ENCODE data around the gene C11orf98. TPM values are rescaled to one million over a fixed set of nuclear protein-coding genes. Genes with fewer than 3 reads are reported as not detected.

C11orf98 gene
- total RNA-seq, 1 experiment from 2014 or later = 141 TPM

DNA sequence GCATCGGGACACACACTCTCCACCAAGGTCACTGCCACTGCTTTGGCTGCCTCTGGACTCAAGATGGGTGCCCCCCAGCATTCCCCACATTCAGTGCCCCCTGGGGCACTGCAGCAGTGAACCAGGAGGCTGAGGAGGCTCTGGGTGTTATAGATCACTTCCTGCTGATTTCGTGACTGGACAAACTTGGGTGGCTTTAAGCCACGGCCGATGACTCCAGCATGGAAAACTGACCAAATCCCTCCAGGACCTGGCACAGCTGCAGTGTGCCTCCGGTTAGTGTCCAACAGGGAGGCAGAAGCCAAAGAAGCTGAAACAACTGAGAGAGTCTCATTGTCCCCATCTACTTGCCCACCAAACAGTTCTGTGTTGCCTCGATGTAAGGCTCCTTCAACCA lies 17.4 kb downstream of the C11orf98 start:
- no peaks in the 10 kb centered on the region for H3K9me3 ChIP-seq (ENCODE audit: low read depth, low read length, poor library complexity, severe bottlenecking)
- no peak for DNase-seq (ENCODE audit: low spot score)
- POLR2A ChIA-PET (ENCODE audit: low non-redundant PET) = interaction anchor here (0.8 kb wide), 1 partner anchor 17 kb away, joined by 3 read pairs; the partner anchor contains the start of gene C11orf98
- CTCF ChIA-PET = no interaction called here
- intact Hi-C loops (cut with micrococcal nuclease; ENCODE audit: unreplicated experiment) = no loop called here
- peaks cover 19% of the 10 kb centered on the region for H3K4me1 ChIP-seq (ENCODE audit: insufficient read depth, low read length, poor library complexity, severe bottlenecking)
- BruUV-seq (replicated peaks) = no TSS peak
- no peaks in the 10 kb centered on the region for H3K27me3 ChIP-seq (replicated peaks; ENCODE audit: insufficient read depth, low read depth, low read length, poor library complexity)
- peaks cover 45% of the 10 kb centered on the region for H3K36me3 ChIP-seq (ENCODE audit: insufficient read depth, low read length, poor library complexity, severe bottlenecking)
- TF ChIP-seq, protein P1, sequence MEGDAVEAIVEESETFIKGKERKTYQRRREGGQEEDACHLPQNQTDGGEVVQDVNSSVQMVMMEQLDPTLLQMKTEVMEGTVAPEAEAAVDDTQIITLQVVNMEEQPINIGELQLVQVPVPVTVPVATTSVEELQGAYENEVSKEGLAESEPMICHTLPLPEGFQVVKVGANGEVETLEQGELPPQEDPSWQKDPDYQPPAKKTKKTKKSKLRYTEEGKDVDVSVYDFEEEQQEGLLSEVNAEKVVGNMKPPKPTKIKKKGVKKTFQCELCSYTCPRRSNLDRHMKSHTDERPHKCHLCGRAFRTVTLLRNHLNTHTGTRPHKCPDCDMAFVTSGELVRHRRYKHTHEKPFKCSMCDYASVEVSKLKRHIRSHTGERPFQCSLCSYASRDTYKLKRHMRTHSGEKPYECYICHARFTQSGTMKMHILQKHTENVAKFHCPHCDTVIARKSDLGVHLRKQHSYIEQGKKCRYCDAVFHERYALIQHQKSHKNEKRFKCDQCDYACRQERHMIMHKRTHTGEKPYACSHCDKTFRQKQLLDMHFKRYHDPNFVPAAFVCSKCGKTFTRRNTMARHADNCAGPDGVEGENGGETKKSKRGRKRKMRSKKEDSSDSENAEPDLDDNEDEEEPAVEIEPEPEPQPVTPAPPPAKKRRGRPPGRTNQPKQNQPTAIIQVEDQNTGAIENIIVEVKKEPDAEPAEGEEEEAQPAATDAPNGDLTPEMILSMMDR (conservative IDR thresholded peaks at IDR 0.05; ENCODE audit: low read depth, low read length) = no peak
- TF ChIP-seq EZH2 (IDR thresholded peaks at IDR 0.05; ENCODE audit: borderline replicate concordance, low read depth, low read length, poor library complexity, severe bottlenecking) = no peak
- H3K27ac ChIP-seq (ENCODE audit: low read depth, low read length, poor library complexity, severe bottlenecking) = no peak overlapping the region
- no peak overlapping the region for H3K4me3 ChIP-seq (ENCODE audit: low read depth, low read length, poor library complexity, severe bottlenecking)

DNA sequence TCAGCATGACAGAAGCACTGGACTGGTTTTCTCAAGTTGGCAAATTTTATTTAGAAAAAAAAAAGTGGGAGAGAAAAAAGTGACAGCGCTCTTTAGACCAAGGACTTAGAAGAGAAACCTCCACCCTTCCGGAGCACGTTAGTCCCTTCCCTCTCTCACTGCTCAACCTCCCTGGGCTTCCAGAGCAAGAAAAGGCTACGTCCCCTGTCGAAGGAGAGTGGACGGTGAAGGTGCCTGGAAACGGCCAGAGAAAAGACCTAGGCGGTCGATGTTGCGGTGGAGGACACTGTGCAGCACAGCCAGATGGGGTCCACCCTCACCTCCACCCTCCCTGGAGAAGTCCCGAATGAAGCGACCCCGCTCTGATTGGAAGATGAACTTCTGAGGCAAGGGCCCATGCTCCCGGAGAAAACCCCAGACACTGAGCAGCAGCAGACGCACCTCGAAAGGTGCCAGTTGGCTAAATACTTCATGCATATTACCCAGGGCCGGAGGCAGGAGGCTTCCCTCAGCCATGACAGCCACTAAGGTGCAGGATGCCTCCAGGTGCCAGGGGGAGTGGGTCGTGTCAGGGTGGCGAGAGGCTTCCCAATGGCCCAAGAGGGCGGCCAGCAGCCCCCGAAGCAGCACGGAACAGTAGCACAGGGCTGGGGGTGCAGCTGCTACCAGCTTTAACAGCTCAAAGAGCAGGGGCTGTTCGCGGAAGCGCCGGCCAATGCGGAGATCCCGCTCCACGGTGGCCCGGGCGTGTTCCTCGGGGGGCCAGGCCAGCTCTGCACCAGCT lies 18.0 kb downstream of the C11orf98 start:
- no peaks in the 10 kb centered on the region for H3K27me3 ChIP-seq (replicated peaks; ENCODE audit: insufficient read depth, low read depth, low read length, poor library complexity)
- intact Hi-C loops (cut with micrococcal nuclease; ENCODE audit: unreplicated experiment) = no loop called here
- no peak for TF ChIP-seq EZH2 (IDR thresholded peaks at IDR 0.05; ENCODE audit: borderline replicate concordance, low read depth, low read length, poor library complexity, severe bottlenecking)
- TF ChIP-seq, protein P1 (conservative IDR thresholded peaks at IDR 0.05; ENCODE audit: low read depth, low read length) = no peak
- H3K9me3 ChIP-seq (ENCODE audit: low read depth, low read length, poor library complexity, severe bottlenecking) = no peaks in the 10 kb centered on the region
- CTCF ChIA-PET = no interaction called here
- H3K4me3 ChIP-seq (ENCODE audit: low read depth, low read length, poor library complexity, severe bottlenecking) = peak overlapping the region; percentile 96
- no TSS peak for BruUV-seq (replicated peaks)
- H3K27ac ChIP-seq (ENCODE audit: low read depth, low read length, poor library complexity, severe bottlenecking) = peak overlapping the region; percentile 97
- peaks cover 47% of the 10 kb centered on the region for H3K36me3 ChIP-seq (ENCODE audit: insufficient read depth, low read length, poor library complexity, severe bottlenecking)
- POLR2A ChIA-PET (ENCODE audit: low non-redundant PET) = interaction anchor here (0.6 to 0.8 kb wide), 2 partner anchors 18 to 19 kb away, joined by 3 to 9 read pairs; partner anchors contain the start of gene C11orf98
- no peak for DNase-seq (ENCODE audit: low spot score)
- peaks cover 14% of the 10 kb centered on the region for H3K4me1 ChIP-seq (ENCODE audit: insufficient read depth, low read length, poor library complexity, severe bottlenecking)

DNA sequence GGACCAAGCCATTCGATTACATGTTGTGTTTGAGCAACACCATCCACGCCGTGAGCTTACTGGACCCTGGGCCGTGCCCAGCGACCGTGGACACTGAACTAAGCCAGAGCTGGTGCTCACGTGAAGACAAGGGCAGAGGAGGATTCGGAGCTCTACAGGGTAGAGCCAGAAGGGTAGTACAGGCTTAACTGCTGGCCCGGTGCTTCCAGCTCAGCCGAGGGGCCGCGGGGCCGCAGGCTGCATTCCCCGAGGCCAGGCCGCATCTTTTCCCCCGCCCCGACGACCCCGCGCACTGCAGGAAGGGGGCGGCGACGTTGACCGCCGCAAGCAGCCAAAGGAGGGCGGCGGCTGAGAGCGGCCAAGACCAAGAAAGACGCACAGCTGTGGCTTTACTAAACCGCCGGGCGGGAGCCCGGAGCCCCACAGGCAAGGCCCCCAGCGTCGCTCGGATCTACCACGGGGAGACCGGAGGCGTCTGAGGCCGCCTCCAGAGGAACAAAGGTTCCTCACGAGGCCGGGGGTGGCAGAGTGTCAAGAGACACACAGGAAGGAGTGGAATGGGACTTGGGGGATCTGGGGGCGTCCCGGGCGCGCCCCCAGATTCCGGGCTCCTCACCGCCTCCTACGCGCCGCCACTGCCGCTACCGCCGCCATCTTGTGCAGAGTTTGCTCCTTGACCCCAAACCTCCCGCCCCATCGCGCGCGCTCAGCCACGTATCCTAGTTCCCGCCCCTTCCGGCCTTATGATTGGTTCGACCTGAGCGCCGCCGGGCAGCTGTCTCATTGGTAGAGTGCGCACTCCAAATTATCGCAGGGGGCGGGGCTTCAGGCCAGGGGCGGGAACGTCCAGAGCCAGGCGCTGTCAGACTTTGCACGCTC lies 18.8 kb downstream of the C11orf98 start, which contains the start of gene GANAB:
Gene GANAB, minus strand, starts transcription at position 668 of the 879 bp plus-strand sequence. Its CDS starts 14 bp downstream, at position 654.
- Histone ChIP-seq H3K27me3 (replicated peaks; ENCODE audit: insufficient read depth, low read depth, low read length, poor library complexity) (no peaks in the 10 kb centered on the region), H3K4me1 (ENCODE audit: insufficient read depth, low read length, poor library complexity, severe bottlenecking) (peaks cover 8% of the 10 kb centered on the region), H3K27ac (ENCODE audit: low read depth, low read length, poor library complexity, severe bottlenecking) (peak within 1 kb of the TSS; percentile 97), H3K36me3 (ENCODE audit: insufficient read depth, low read length, poor library complexity, severe bottlenecking) (peaks cover 47% of the 10 kb centered on the region), H3K9me3 (ENCODE audit: low read depth, low read length, poor library complexity, severe bottlenecking) (no peaks in the 10 kb centered on the region), H3K4me3 (ENCODE audit: low read depth, low read length, poor library complexity, severe bottlenecking) (peak within 1 kb of the TSS; percentile 96)
- TF ChIP-seq EZH2 (IDR thresholded peaks at IDR 0.05; ENCODE audit: borderline replicate concordance, low read depth, low read length, poor library complexity, severe bottlenecking) = no peak
- TF ChIP-seq, protein P1 (conservative IDR thresholded peaks at IDR 0.05; ENCODE audit: low read depth, low read length) = no peak
- POLR2A ChIA-PET (ENCODE audit: low non-redundant PET) = interaction anchor here (0.6 kb wide), 1 partner anchor 18 kb away, joined by 9 read pairs; no protein-coding TSS in a partner anchor
- intact Hi-C loops (cut with micrococcal nuclease; ENCODE audit: unreplicated experiment) = no loop called here
- DNase-seq (ENCODE audit: low spot score) = peak; percentile 100
- no TSS peak for BruUV-seq (replicated peaks)
- CTCF ChIA-PET = interaction anchor here (0.6 kb wide), 2 partner anchors 101 to 1507 kb away, joined by 3 to 11 read pairs; no protein-coding TSS in a partner anchor
